ENCODE data around the gene CHAC1. TPM values are rescaled to one million over a fixed set of nuclear protein-coding genes. Genes with fewer than 3 reads are reported as not detected.

The CHAC1 gene
- total and polyA plus RNA-seq, 2 of the 13 experiments (the other 11 are each of a cell fraction or from before 2014, with no cell fraction given): 0.44 TPM; not detected in 1

- TF ChIP-seq NR2F6 (IDR thresholded peaks at IDR 0.05): no peak
- peak; percentile 17; the same call in 1 of the 2 replicates for TF ChIP-seq NR2F6 (CRISPR knock-in tag; IDR thresholded peaks at IDR 0.05)
- no peak for TF ChIP-seq ZNF496 (CRISPR knock-in tag; IDR thresholded peaks at IDR 0.05; ENCODE audit: insufficient replicate concordance)
These were observed 12.2 kb upstream of the CHAC1 start (continued) for GRCh38 chr15:40941068-40941527.

GRCh38 chr15:40941528-40942336 is 11.5 kb upstream of the CHAC1 start:
- no TSS peak for BruUV-seq (replicated peaks)
- no peak for FAIRE-seq
- Histone ChIP-seq H2AFZ (ENCODE audit: low read length) (peak overlapping the region; percentile 44), H3K4me3 (replicated peaks in 1 of 3; ENCODE audit: insufficient read depth in 1 of 3, low read depth in 2 of 3, low read length in 3 of 3) (peak overlapping the region; percentile 52 to 78 (median 66)), H3K27ac (ENCODE audit: extremely low read length, insufficient read depth, low read length) (peak overlapping the region; percentile 51), H3K79me2 (ENCODE audit: insufficient read depth, low read length) (no peaks in the 10 kb centered on the region), H4K20me1 (ENCODE audit: insufficient read depth, low read length) (no peaks in the 10 kb centered on the region), H3K27me3 (ENCODE audit: control insufficient read depth in 1 of 2, insufficient read depth in 2 of 2, low read length in 2 of 2) (peaks cover 0 to 42% of the 10 kb centered on the region in 2 experiments; a peak in 3 of 5 replicates), H3K4me2 (ENCODE audit: low read depth, low read length) (peak overlapping the region; percentile 99), H3K9ac (ENCODE audit: insufficient read depth, low read depth, low read length) (peak overlapping the region; percentile 51), H3K4me1 (ENCODE audit: insufficient read depth, low read length) (peaks cover 58% of the 10 kb centered on the region), H3K36me3 (replicated peaks in 1 of 2; ENCODE audit: control insufficient read depth in 1 of 2, insufficient read depth in 2 of 2, low read length in 2 of 2) (no peaks in the 10 kb centered on the region), H3K9me3 (ENCODE audit: low read length) (no peaks in the 10 kb centered on the region)
- POLR2A ChIA-PET: interaction anchor here (0.7 to 2.1 kb wide), 6 partner anchors 9 to 246 kb away, joined by 3 to 10 read pairs (median 4); partner anchors contain the start of gene DLL4
- ATAC-seq: peak; percentile 77
- 3% methylated on average over 5 of the region's 92 CpGs for WGBS (ENCODE audit: low lambda C conversion rate)
- intact Hi-C loops (cut with micrococcal nuclease; ENCODE audit: unreplicated experiment): loop anchor here (5.0 kb wide), 1 partner anchor 34 kb away; no protein-coding TSS in a partner anchor
- peak; percentile 59 for DNase-seq (ENCODE audit: low spot score)
- in situ Hi-C loops (cut with HindIII; ENCODE audit: extremely low pct_ligation_motif_present, low pct_unique_long_range_greater_than_20kb): no loop called here
- CTCF ChIA-PET (ENCODE audit: low intra/inter-chr PET ratio, low total read pairs): interaction anchor here (0.8 to 1.3 kb wide), 2 partner anchors 79 to 80 kb away, joined by 3 read pairs; no protein-coding TSS in a partner anchor
- TF ChIP-seq ADNP (CRISPR knock-in tag; IDR thresholded peaks at IDR 0.05) (no peak), DZIP1 (CRISPR knock-in tag; IDR thresholded peaks at IDR 0.05) (0 out of 2 replicates have a peak, but pooled peaks have one; percentile 2), ZNF687 (CRISPR knock-in tag; IDR thresholded peaks at IDR 0.05) (peak; percentile 80), NR2C2 (CRISPR knock-in tag; IDR thresholded peaks at IDR 0.05; ENCODE audit: borderline replicate concordance) (peak; percentile 34; the same call in 1 of the 2 replicates), SP1 (IDR thresholded peaks at IDR 0.05) (no peak), SP1 (CRISPR knock-in tag; IDR thresholded peaks at IDR 0.05) (no peak), YY1 (IDR thresholded peaks at IDR 0.05; ENCODE audit: insufficient read depth, insufficient replicate concordance, low read depth, low read length) (peak; percentile 26), SP5 (CRISPR knock-in tag; IDR thresholded peaks at IDR 0.05; ENCODE audit: borderline replicate concordance, low read depth) (peak; percentile 58; the same call in 1 of the 2 replicates), ELF3 (CRISPR knock-in tag; IDR thresholded peaks at IDR 0.05) (peak; percentile 73), MYC (CRISPR knock-in tag; IDR thresholded peaks at IDR 0.05; ENCODE audit: borderline replicate concordance) (peak; percentile 79)
